GM12891 (cell line): ENCODE results near the gene NDST3.

ENCODE experiments used
- DNase-seq: peaks from one replicate; pipeline ENCODE4 v3.0.0; 2011; ENCODE audit warnings: low spot score; ENCODE audit not compliant: insufficient read length
- FAIRE-seq: peaks from 2 replicates; lab custom pipeline; 2011; peaks lifted over from hg19 to GRCh38; lab: Jason Lieb, UNC
- PAX5 ChIP-seq: IDR thresholded peaks from 2 replicates; pipeline ENCODE4 v1.6.1; 2011; ENCODE audit warnings: low read length, moderate library complexity, mild to moderate bottlenecking; ENCODE audit not compliant: insufficient read depth, severe bottlenecking
- POLR2A ChIP-seq: IDR thresholded peaks from 2 replicates; pipeline ENCODE4 v1.6.1; 2011; ENCODE audit warnings: low read depth, low read length, control low read depth
- POLR2AphosphoS5 ChIP-seq: IDR thresholded peaks from 2 replicates; pipeline ENCODE4 v1.6.1; 2011; ENCODE audit warnings: low read depth, low read length, control low read depth
- POU2F2 ChIP-seq: IDR thresholded peaks from 2 replicates; pipeline ENCODE4 v1.6.1; 2011; ENCODE audit warnings: low read depth, mild to moderate bottlenecking, control low read depth, low read length, moderate library complexity
- SPI1 ChIP-seq: IDR thresholded peaks from 2 replicates; pipeline ENCODE4 v1.6.1; 2011; ENCODE audit warnings: low read depth, low read length, control low read depth
- TAF1 ChIP-seq: IDR thresholded peaks from 2 replicates; pipeline ENCODE4 v1.6.1; 2011; ENCODE audit warnings: low read depth, low read length, control low read depth

The NDST3 gene

GRCh38 chr4:118221227-118221800 is 187.0 kb downstream of the NDST3 start:
- FAIRE-seq (no peak), DNase-seq (no peak)
- TF ChIP-seq TAF1 = no peak
- TF ChIP-seq SPI1 = no peak
- no peak for TF ChIP-seq POLR2A
- no peak for TF ChIP-seq POU2F2
- TF ChIP-seq POLR2AphosphoS5 = no peak
- no peak for TF ChIP-seq PAX5

GRCh38 chr4:118224243-118224829 is 190.1 kb downstream of the NDST3 start:
- DNase-seq (peak; percentile 1), FAIRE-seq (peak; percentile 55)
- TF ChIP-seq SPI1 (no peak), PAX5 (no peak), POLR2A (no peak), POLR2AphosphoS5 (no peak), TAF1 (no peak), POU2F2 (no peak)

GRCh38 chr4:118225511-118225910 is 191.2 kb downstream of the NDST3 start:
- TF ChIP-seq POLR2AphosphoS5 (no peak), SPI1 (no peak), PAX5 (no peak), POU2F2 (no peak), TAF1 (no peak), POLR2A (no peak)
- FAIRE-seq (no peak), DNase-seq (no peak)

GRCh38 chr4:118226311-118227010 is 192.2 kb downstream of the NDST3 start:
- TF ChIP-seq TAF1 (no peak), POLR2AphosphoS5 (no peak), PAX5 (no peak), POLR2A (no peak), POU2F2 (no peak), SPI1 (no peak)
- DNase-seq = no peak
- no peak for FAIRE-seq

GRCh38 chr4:118235566-118236120 is 201.4 kb downstream of the NDST3 start:
- TF ChIP-seq TAF1 (no peak), POLR2A (no peak), POLR2AphosphoS5 (no peak), SPI1 (no peak), POU2F2 (no peak), PAX5 (no peak)
- FAIRE-seq (no peak), DNase-seq (no peak)

- no peak for DNase-seq
- FAIRE-seq = no peak
- no peak for TF ChIP-seq SPI1
- no peak for TF ChIP-seq TAF1
- TF ChIP-seq POLR2AphosphoS5 = no peak
- no peak for TF ChIP-seq PAX5
- no peak for TF ChIP-seq POLR2A
- no peak for TF ChIP-seq POU2F2
These were observed 203.2 kb downstream of the NDST3 start for GRCh38 chr4:118237531-118237930.

- no peak for TF ChIP-seq TAF1
- no peak for TF ChIP-seq POU2F2
- TF ChIP-seq POLR2A = no peak
- no peak for TF ChIP-seq SPI1
- TF ChIP-seq POLR2AphosphoS5 = no peak
- no peak for TF ChIP-seq PAX5
- FAIRE-seq (no peak), DNase-seq (no peak)
These were observed 215.6 kb downstream of the NDST3 start for GRCh38 chr4:118249890-118250289.

GRCh38 chr4:118254368-118254767 is 220.1 kb downstream of the NDST3 start:
- TF ChIP-seq SPI1 (peak; percentile 16; the same call in 1 of the 2 replicates), POU2F2 (no peak)
- FAIRE-seq (no peak), DNase-seq (no peak)

- DNase-seq (no peak), FAIRE-seq (no peak)
- TF ChIP-seq TAF1 = no peak
- no peak for TF ChIP-seq SPI1
- no peak for TF ChIP-seq PAX5
- TF ChIP-seq POLR2AphosphoS5 = no peak
These were observed 224.8 kb downstream of the NDST3 start for GRCh38 chr4:118259111-118259510.
